Left ventricle myocardium inferior (tissue), 1 donor: ENCODE results near the gene MRPL42. TPM values are rescaled to one million over a fixed set of nuclear protein-coding genes. Genes with fewer than 3 reads are reported as not detected.

Source experiments
- DNase-seq: peaks from one replicate; pipeline ENCODE4 v3.0.0-alpha.2; 2020
- H3K27ac ChIP-seq: fragments of 200-600 bp; replicated peaks from 2 replicates; pipeline ENCODE4 v1.8.0; 2021
- H3K27me3 ChIP-seq: fragments of 200-600 bp; 2 replicates; pipeline ENCODE4 v1.8.0; 2021; ENCODE audit warnings: low read depth
- H3K36me3 ChIP-seq: fragments of 200-600 bp; 2 replicates; pipeline ENCODE4 v1.8.0; 2021
- H3K4me1 ChIP-seq: fragments of 200-600 bp; 2 replicates; pipeline ENCODE4 v1.8.0; 2021
- H3K4me3 ChIP-seq: fragments of 200-600 bp; 2 replicates; pipeline ENCODE4 v1.8.0; 2021; ENCODE audit warnings: mild to moderate bottlenecking, moderate library complexity
- H3K9me3 ChIP-seq: fragments of 200-600 bp; replicated peaks from 2 replicates; pipeline ENCODE4 v1.8.0; 2021
- CTCF ChIP-seq: fragments of 200-600 bp; IDR thresholded peaks from 2 replicates; pipeline ENCODE4 v1.8.0; 2021; ENCODE audit warnings: antibody characterized with exemption, mild to moderate bottlenecking, borderline replicate concordance
- intact Hi-C: fragments of 100-400 bp; cut with micrococcal nuclease; formaldehyde crosslinking; loops from one replicate; pipeline ENCODE4 v1.11.0; 2022
- total RNA-seq: library from RNA; stranded (reverse); fragmentation: NEBNext Ultra II Directional; extraction: Animal tissue kit (Norgen Biotek cat#: 25700); gene quantifications from one replicate; pipeline ENCODE4 v1.2.1, GENCODE V29; 2021
- donor health status: DM: no; HTN: yes; CAD: no; lungs with severe emphysema.

The MRPL42 gene
- total RNA-seq, 1 donor from 2014 or later, result 47.0 TPM

DNA sequence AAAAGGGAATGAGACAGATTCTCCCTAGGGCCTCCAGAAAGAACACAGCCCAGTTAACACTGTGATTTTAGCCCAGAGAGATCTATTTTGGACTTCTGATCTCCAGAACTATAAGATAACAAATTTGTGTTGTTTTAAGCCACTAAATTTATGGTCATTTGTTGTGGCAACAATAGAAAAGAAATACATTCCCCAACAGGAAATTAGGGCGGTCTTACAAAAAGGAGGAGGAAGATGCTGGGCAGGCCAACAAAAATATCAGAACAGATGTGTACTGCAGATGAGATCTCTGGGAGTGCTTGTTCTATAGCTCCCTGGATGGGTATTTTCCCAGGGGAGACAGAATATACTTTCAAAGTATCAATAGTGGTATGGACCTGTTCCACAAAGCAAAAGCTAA, 73.2 kb downstream of the MRPL42 start:
- no peak for TF ChIP-seq CTCF
- no peak for DNase-seq
- Histone ChIP-seq H3K36me3 (peaks cover 18% of the 10 kb centered on the region), H3K4me1 (peaks cover 19% of the 10 kb centered on the region), H3K4me3 (no peak overlapping the region), H3K27ac (no peak overlapping the region), H3K27me3 (no peaks in the 10 kb centered on the region), H3K9me3 (no peaks in the 10 kb centered on the region)
- intact Hi-C loops, result no loop called here

DNA sequence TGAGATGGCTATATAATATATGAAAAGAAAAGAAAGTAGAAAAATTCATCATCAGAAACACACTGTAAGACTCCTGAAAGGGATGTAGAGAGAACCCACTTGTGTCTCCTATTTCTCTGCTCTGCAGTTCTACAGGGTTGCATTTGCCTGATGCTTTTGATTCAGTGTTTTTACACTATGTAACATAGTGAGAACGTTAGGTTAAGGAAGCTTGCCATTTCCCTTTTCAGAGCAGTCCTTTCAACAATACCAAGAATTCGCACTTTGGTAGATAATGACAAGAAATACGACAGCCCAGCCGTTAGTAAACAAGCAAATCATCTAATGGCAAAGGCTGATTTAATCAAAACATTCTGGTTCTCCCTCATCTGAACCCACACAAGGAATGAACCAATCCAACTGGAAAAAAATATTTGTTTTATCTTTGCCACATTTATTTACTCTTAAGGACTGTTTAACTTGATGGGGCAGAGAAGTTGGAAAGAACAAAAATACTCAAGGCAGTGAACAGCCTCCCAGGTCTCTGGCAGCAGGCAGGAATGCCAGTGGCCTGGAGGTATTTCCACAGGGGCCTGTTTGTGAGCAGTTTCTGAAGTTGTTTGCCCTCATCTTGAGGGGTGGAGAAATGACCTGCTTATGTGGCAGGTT, 74.4 kb downstream of the MRPL42 start:
- peaks cover 18% of the 10 kb centered on the region for H3K36me3 ChIP-seq
- DNase-seq, result no peak
- no peak for TF ChIP-seq CTCF
- H3K4me1 ChIP-seq, result peaks cover 11% of the 10 kb centered on the region
- intact Hi-C loops, result no loop called here
- no peak overlapping the region for H3K4me3 ChIP-seq
- no peaks in the 10 kb centered on the region for H3K9me3 ChIP-seq
- H3K27me3 ChIP-seq, result no peaks in the 10 kb centered on the region
- H3K27ac ChIP-seq, result no peak overlapping the region

DNA sequence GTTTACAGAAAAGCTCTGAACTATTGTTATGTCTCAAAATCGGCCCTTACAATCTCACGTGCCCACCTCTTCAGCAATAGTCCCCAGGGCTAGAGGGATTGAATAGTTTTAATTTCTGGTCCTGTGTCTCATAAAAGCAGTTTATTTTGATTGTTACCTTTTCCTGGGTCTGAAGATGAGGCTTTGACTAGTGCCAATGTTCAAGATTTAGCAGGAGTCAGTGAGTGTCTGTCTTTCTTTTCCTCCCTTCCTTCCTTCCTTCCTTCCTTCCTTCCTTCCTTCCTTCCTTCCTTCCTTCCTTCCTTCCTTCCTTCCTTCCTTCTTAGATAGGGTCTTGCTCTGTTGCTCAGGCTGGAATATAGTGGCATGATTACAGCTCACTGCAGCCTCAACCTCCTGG, 80.5 kb downstream of the MRPL42 start:
- Histone ChIP-seq H3K27me3 (no peaks in the 10 kb centered on the region), H3K4me3 (no peak overlapping the region), H3K4me1 (no peaks in the 10 kb centered on the region), H3K27ac (no peak overlapping the region), H3K9me3 (no peaks in the 10 kb centered on the region), H3K36me3 (peaks cover 18% of the 10 kb centered on the region)
- no peak for DNase-seq
- intact Hi-C loops, result no loop called here
- TF ChIP-seq CTCF, result no peak

- Histone ChIP-seq H3K27me3 (no peaks in the 10 kb centered on the region), H3K4me3 (no peak overlapping the region), H3K9me3 (no peaks in the 10 kb centered on the region), H3K36me3 (peaks cover 10% of the 10 kb centered on the region), H3K27ac (no peak overlapping the region), H3K4me1 (no peaks in the 10 kb centered on the region)
- DNase-seq, result no peak
- no peak for TF ChIP-seq CTCF
- intact Hi-C loops, result no loop called here
Observed at GRCh38 chr12:93549174-93549573, 81.9 kb downstream of the MRPL42 start.

- H3K36me3 ChIP-seq, result no peaks in the 10 kb centered on the region
- H3K9me3 ChIP-seq, result no peaks in the 10 kb centered on the region
- H3K4me1 ChIP-seq, result no peaks in the 10 kb centered on the region
- no peak for DNase-seq
- intact Hi-C loops, result no loop called here
- no peaks in the 10 kb centered on the region for H3K27me3 ChIP-seq
- H3K27ac ChIP-seq, result no peak overlapping the region
- H3K4me3 ChIP-seq, result no peak overlapping the region
- TF ChIP-seq CTCF, result no peak
Observed at GRCh38 chr12:93550748-93551611, 83.7 kb downstream of the MRPL42 start.
